ENCODE measurements around the gene FADS3. TPM values are rescaled to one million over a fixed set of nuclear protein-coding genes. Genes with fewer than 3 reads are reported as not detected.

Gene FADS3
- total RNA-seq, 1 donor from 2014 or later: 255 TPM

DNA sequence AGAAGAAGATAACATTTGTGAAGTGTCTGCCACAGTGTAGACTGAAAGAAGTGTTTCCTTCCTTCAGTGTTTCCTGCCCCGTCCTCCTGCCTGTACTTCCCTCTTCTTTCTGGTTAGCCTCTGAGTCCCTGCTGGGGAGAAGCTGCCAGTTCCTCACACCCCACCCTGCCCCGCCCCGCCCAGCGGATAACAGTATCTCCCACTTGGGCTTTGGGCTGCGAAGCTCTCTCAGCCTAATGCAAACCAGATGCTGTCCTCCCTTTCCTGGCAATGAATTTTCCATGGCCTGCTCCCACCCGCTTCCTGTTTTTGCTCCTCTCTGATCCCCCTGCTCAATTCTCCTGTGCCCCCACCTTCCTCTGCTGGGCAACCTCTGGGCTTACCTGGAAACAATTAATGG is 31.2 kb upstream of the FADS3 start:
- Mint-ChIP-seq H3K4me3 (ENCODE audit: unreplicated experiment) (peak overlapping the region; percentile 1), H3K27me3 (ENCODE audit: low read depth) (no peaks in the 10 kb centered on the region), H3K36me3 (ENCODE audit: low read depth) (no peaks in the 10 kb centered on the region), H3K4me1 (ENCODE audit: low read depth) (peaks cover 46% of the 10 kb centered on the region), H3K9me3 (ENCODE audit: low read depth) (no peaks in the 10 kb centered on the region), H3K27ac (ENCODE audit: unreplicated experiment) (peak overlapping the region; percentile 95)
- no peak for TF ChIP-seq CTCF (IDR thresholded peaks at IDR 0.05)
- no peak for DNase-seq (ENCODE audit: low spot score)

- no peak for TF ChIP-seq CTCF (IDR thresholded peaks at IDR 0.05)
- Mint-ChIP-seq H3K4me1 (ENCODE audit: low read depth) (peaks cover 43% of the 10 kb centered on the region), H3K9me3 (ENCODE audit: low read depth) (no peaks in the 10 kb centered on the region), H3K27me3 (ENCODE audit: low read depth) (no peaks in the 10 kb centered on the region), H3K36me3 (ENCODE audit: low read depth) (no peaks in the 10 kb centered on the region), H3K4me3 (ENCODE audit: unreplicated experiment) (no peak overlapping the region), H3K27ac (ENCODE audit: unreplicated experiment) (no peak overlapping the region)
- DNase-seq (ENCODE audit: low spot score): no peak
Observed at GRCh38 chr11:61921446-61921845, 30.1 kb upstream of the FADS3 start.

GRCh38 chr11:61919705-61920631 is 28.6 kb upstream of the FADS3 start:
- no peak overlapping the region for H3K4me3 Mint-ChIP-seq (ENCODE audit: unreplicated experiment)
- peak; percentile 93 for DNase-seq (ENCODE audit: low spot score)
- TF ChIP-seq CTCF (IDR thresholded peaks at IDR 0.05): no peak
- H3K36me3 Mint-ChIP-seq (ENCODE audit: low read depth): no peaks in the 10 kb centered on the region
- no peaks in the 10 kb centered on the region for H3K9me3 Mint-ChIP-seq (ENCODE audit: low read depth)
- no peaks in the 10 kb centered on the region for H3K27me3 Mint-ChIP-seq (ENCODE audit: low read depth)
- no peak overlapping the region for H3K27ac Mint-ChIP-seq (ENCODE audit: unreplicated experiment)
- H3K4me1 Mint-ChIP-seq (ENCODE audit: low read depth): peaks cover 58% of the 10 kb centered on the region

DNA sequence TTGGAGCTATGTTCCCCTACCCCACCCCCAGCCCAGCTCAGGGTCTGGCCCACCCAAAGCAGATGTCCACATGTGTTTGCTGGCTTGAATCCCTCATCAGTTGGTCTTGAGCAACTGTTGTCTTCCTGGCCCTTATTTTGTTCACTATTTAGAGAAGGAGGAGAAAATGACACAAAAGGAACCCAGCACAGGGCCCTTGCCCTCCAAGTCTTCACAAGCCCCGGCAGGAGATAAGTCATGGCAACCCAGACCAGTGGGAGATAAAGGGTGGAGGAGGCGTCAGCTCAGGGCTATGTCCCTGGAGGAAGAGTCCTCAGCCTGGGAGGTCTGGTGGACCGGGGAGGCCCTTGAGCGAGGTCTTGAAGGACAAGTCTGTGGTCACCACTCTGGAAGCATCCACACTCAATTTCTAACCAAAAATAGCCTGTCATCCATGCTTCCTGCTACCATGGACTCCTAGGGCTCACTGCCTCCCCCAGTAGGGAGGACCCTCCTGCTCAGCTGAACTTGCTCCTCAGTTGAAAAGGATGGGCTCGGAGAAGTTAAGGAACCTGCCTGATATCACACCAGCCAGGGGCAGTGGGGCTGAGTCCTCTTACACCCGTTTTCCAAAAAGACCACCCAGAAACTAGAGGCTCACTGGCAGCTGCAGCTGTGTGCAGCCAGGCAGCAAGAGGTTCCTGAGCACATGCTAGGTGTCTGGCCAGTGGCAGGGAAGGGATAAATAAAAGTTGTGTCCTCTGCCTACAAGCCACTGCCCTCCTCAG is 27.8 kb upstream of the FADS3 start:
- no peak for TF ChIP-seq CTCF (IDR thresholded peaks at IDR 0.05)
- no peak for DNase-seq (ENCODE audit: low spot score)
- H3K27ac Mint-ChIP-seq (ENCODE audit: unreplicated experiment): no peak overlapping the region
- no peaks in the 10 kb centered on the region for H3K36me3 Mint-ChIP-seq (ENCODE audit: low read depth)
- H3K27me3 Mint-ChIP-seq (ENCODE audit: low read depth): no peaks in the 10 kb centered on the region
- H3K4me3 Mint-ChIP-seq (ENCODE audit: unreplicated experiment): peak overlapping the region; percentile 9
- H3K9me3 Mint-ChIP-seq (ENCODE audit: low read depth): no peaks in the 10 kb centered on the region
- H3K4me1 Mint-ChIP-seq (ENCODE audit: low read depth): peaks cover 55% of the 10 kb centered on the region

DNA sequence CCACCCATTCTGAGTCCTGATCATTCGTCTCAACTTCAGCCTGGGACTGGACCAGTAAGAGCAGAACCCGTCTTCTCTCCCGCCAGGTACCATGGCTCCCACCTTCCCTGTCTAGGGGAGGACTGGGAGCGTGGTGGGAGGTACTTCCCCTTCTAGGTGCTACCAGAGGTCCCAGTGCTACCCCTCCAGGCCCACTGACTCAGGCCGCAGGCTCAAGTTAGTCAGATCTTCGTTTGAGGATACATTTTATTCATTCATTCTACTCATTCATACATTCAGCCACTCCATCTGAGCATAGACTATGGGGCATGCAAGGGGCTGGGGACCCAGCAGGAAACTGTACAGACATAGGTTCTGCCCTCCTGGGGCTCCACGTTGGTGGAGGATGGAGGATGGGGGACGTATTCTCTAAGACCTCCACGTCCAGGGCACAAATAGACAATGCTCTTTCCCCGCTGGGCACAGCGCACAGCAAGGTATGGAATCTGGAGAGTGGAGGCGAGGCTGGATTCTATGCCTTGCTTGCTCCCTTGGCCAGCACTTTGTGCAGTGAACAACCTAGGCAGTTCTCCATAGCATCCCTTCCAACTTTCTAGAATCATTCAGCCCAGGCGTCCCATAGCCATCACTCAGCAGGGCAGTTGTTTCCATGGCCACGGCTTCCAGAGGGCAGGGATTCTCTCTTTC is 27.0 kb upstream of the FADS3 start:
- no peaks in the 10 kb centered on the region for H3K9me3 Mint-ChIP-seq (ENCODE audit: low read depth)
- H3K27me3 Mint-ChIP-seq (ENCODE audit: low read depth): no peaks in the 10 kb centered on the region
- DNase-seq (ENCODE audit: low spot score): no peak
- peaks cover 48% of the 10 kb centered on the region for H3K4me1 Mint-ChIP-seq (ENCODE audit: low read depth)
- peak overlapping the region; percentile 88 for H3K4me3 Mint-ChIP-seq (ENCODE audit: unreplicated experiment)
- H3K36me3 Mint-ChIP-seq (ENCODE audit: low read depth): no peaks in the 10 kb centered on the region
- no peak for TF ChIP-seq CTCF (IDR thresholded peaks at IDR 0.05)
- H3K27ac Mint-ChIP-seq (ENCODE audit: unreplicated experiment): peak overlapping the region; percentile 80

Data from chondrocyte (in vitro differentiated cells).